ENCODE results near the gene APBA1. TPM values are rescaled to one million over a fixed set of nuclear protein-coding genes. Genes with fewer than 3 reads are reported as not detected.

Gene APBA1
- total RNA-seq, 1 experiment from 2014 or later, result 0.34 TPM

- Histone ChIP-seq H3K4me1 (no peaks in the 10 kb centered on the region), H3K9me3 (no peaks in the 10 kb centered on the region), H3K4me3 (ENCODE audit: low read depth, low read length) (no peak overlapping the region), H3K36me3 (ENCODE audit: control insufficient read depth, insufficient read depth, low read length) (no peaks in the 10 kb centered on the region), H3K27me3 (replicated peaks; ENCODE audit: control insufficient read depth, insufficient read depth, low read length) (no peaks in the 10 kb centered on the region)
- CTCF ChIA-PET, result no interaction called here
- no peaks in the 10 kb centered on the region for H3K27me3 Mint-ChIP-seq (ENCODE audit: insufficient read depth, unreplicated experiment)
- H3K9me3 Mint-ChIP-seq (ENCODE audit: unreplicated experiment), result no peaks in the 10 kb centered on the region
- H3K4me1 Mint-ChIP-seq (ENCODE audit: low read depth, unreplicated experiment), result no peaks in the 10 kb centered on the region
- no peak for DNase-seq
- no peak overlapping the region for H3K27ac Mint-ChIP-seq (ENCODE audit: unreplicated experiment)
- no peaks in the 10 kb centered on the region for H3K36me3 Mint-ChIP-seq (ENCODE audit: insufficient read depth, unreplicated experiment)
- no peak overlapping the region for H3K4me3 Mint-ChIP-seq (ENCODE audit: unreplicated experiment)
- POLR2A ChIA-PET, result no interaction called here
- BruUV-seq (replicated peaks), result no TSS peak
- intact Hi-C loops (cut with micrococcal nuclease; ENCODE audit: unreplicated experiment), result no loop called here
- TF ChIP-seq, protein P1, sequence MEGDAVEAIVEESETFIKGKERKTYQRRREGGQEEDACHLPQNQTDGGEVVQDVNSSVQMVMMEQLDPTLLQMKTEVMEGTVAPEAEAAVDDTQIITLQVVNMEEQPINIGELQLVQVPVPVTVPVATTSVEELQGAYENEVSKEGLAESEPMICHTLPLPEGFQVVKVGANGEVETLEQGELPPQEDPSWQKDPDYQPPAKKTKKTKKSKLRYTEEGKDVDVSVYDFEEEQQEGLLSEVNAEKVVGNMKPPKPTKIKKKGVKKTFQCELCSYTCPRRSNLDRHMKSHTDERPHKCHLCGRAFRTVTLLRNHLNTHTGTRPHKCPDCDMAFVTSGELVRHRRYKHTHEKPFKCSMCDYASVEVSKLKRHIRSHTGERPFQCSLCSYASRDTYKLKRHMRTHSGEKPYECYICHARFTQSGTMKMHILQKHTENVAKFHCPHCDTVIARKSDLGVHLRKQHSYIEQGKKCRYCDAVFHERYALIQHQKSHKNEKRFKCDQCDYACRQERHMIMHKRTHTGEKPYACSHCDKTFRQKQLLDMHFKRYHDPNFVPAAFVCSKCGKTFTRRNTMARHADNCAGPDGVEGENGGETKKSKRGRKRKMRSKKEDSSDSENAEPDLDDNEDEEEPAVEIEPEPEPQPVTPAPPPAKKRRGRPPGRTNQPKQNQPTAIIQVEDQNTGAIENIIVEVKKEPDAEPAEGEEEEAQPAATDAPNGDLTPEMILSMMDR (IDR thresholded peaks at IDR 0.05; ENCODE audit: insufficient read depth in 1 of 2, low read depth in 1 of 2, low read length in 1 of 2, severe bottlenecking in 1 of 2, unreplicated experiment in 1 of 2), result no peak
Measured at GRCh38 chr9:69584759-69585158, 87.4 kb downstream of the APBA1 start.

DNA sequence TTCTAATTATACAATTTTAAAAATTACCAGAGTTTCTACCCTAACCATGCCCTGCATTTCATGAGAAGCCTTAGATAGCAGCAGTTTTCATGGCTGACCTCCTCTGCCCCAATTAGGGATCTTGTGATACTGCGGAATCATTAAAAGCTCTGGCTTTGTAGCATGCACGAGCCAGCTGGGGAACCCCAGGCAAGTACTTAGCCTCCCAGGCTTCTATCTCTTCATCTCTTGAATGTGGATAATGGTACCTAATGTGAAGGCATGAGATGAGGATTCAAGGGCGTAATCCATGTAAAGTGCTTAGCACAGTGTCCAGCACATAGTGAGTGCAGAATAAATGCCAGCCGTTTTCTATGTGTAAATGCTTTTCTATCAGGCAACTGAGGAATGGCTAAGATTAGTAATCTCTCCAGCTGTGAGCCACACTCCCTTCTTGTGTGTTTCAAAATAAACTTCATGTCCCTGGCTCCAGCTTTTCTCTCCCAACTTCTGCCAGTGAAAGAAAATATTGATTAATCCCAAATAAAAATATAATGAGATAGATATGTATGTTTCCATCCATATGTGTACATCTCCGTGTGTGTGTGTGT lies 88.4 kb downstream of the APBA1 start:
- ChIA-PET POLR2A (no interaction called here), CTCF (no interaction called here)
- BruUV-seq (replicated peaks), result no TSS peak
- no peaks in the 10 kb centered on the region for H3K4me1 ChIP-seq
- no peaks in the 10 kb centered on the region for H3K9me3 ChIP-seq
- Mint-ChIP-seq H3K27me3 (ENCODE audit: insufficient read depth, unreplicated experiment) (no peaks in the 10 kb centered on the region), H3K27ac (ENCODE audit: unreplicated experiment) (no peak overlapping the region), H3K4me1 (ENCODE audit: low read depth, unreplicated experiment) (no peaks in the 10 kb centered on the region), H3K9me3 (ENCODE audit: unreplicated experiment) (no peaks in the 10 kb centered on the region), H3K36me3 (ENCODE audit: insufficient read depth, unreplicated experiment) (no peaks in the 10 kb centered on the region), H3K4me3 (ENCODE audit: unreplicated experiment) (no peak overlapping the region)
- no peak overlapping the region for H3K4me3 ChIP-seq (ENCODE audit: low read depth, low read length)
- intact Hi-C loops (cut with micrococcal nuclease; ENCODE audit: unreplicated experiment), result no loop called here
- no peak for DNase-seq
- TF ChIP-seq, protein P1 (IDR thresholded peaks at IDR 0.05; ENCODE audit: insufficient read depth in 1 of 2, low read depth in 1 of 2, low read length in 1 of 2, severe bottlenecking in 1 of 2, unreplicated experiment in 1 of 2), result no peak
- no peaks in the 10 kb centered on the region for H3K27me3 ChIP-seq (replicated peaks; ENCODE audit: control insufficient read depth, insufficient read depth, low read length)
- H3K36me3 ChIP-seq (ENCODE audit: control insufficient read depth, insufficient read depth, low read length), result no peaks in the 10 kb centered on the region

DNA sequence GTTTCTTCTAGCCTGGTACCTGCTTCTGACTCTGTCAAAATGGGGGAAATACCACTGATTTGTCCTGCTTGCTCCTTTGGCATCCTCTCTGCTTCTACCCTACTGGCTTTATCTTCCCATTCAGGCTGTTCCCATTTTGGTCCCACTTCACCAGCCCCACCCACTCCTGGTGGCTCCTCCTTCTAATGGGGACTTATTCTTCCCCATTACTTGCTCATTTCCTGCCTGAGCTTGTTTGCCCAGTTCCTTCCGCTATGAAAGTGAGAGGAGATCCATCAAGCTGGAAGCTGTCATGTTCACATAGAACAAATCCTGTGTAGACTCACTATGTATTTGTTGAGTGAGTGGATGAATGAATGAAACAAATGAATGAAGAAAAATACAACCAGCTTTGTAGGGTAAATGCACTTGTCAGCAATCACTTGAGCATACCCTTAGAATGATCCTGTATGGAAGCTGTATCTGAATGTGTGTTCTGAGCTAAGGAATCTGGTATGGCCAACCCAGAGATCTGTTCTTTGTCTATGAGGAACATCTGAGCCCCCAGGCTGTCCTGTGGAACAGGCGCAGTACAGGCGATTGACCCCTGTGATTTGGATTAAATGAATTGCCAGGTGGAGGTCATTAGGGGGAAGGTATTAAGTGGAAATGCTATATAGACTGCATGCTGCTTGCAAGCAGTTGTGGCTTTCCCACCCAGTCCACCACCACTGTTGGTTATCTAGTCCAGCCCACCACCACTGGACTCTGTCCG lies 89.5 kb downstream of the APBA1 start:
- BruUV-seq (replicated peaks), result no TSS peak
- CTCF ChIA-PET, result no interaction called here
- TF ChIP-seq, protein P1 (IDR thresholded peaks at IDR 0.05; ENCODE audit: insufficient read depth in 1 of 2, low read depth in 1 of 2, low read length in 1 of 2, severe bottlenecking in 1 of 2, unreplicated experiment in 1 of 2), result no peak

More for the DNA sequence above, 89.5 kb downstream of the APBA1 start:
- H3K4me1 ChIP-seq, result no peaks in the 10 kb centered on the region
- DNase-seq, result no peak
- Mint-ChIP-seq H3K9me3 (ENCODE audit: unreplicated experiment) (no peaks in the 10 kb centered on the region), H3K27me3 (ENCODE audit: insufficient read depth, unreplicated experiment) (no peaks in the 10 kb centered on the region), H3K36me3 (ENCODE audit: insufficient read depth, unreplicated experiment) (no peaks in the 10 kb centered on the region), H3K27ac (ENCODE audit: unreplicated experiment) (no peak overlapping the region), H3K4me3 (ENCODE audit: unreplicated experiment) (no peak overlapping the region), H3K4me1 (ENCODE audit: low read depth, unreplicated experiment) (no peaks in the 10 kb centered on the region)
- no peak overlapping the region for H3K4me3 ChIP-seq (ENCODE audit: low read depth, low read length)
- intact Hi-C loops (cut with micrococcal nuclease; ENCODE audit: unreplicated experiment), result no loop called here
- no peaks in the 10 kb centered on the region for H3K36me3 ChIP-seq (ENCODE audit: control insufficient read depth, insufficient read depth, low read length)
- POLR2A ChIA-PET, result no interaction called here
- no peaks in the 10 kb centered on the region for H3K9me3 ChIP-seq
- H3K27me3 ChIP-seq (replicated peaks; ENCODE audit: control insufficient read depth, insufficient read depth, low read length), result no peaks in the 10 kb centered on the region
